Tibial artery (tissue), 4 donors: Measurements from ENCODE around the gene WDR5.

Source experiments
- DNase-seq, 2 donors: peaks; one replicate each; pipeline ENCODE4 v3.0.0-alpha.2; 2019
- H3K27ac ChIP-seq, 2 donors: fragments of 200-600 bp; sonication (generic) in 1 of 2; 1 replicate in 1 of 2; 2 replicates in 1 of 2; pipeline ENCODE4 v1.5.1; 2018 to 2019; ENCODE audit warnings: mild to moderate bottlenecking in 1 of 2
- H3K27me3 ChIP-seq, 2 donors: fragments of 200-600 bp; sonication (generic) in 1 of 2; one replicate each; pipeline versions ENCODE4 v1.5.1 to v1.6.0; 2016 to 2019
- H3K36me3 ChIP-seq, 3 donors: fragments of 200-600 bp; sonication (generic) in 2 of 3; one replicate each; pipeline ENCODE4 v1.5.1; 2016 to 2019; ENCODE audit warnings: mild to moderate bottlenecking in 2 of 3
- H3K4me1 ChIP-seq, 4 donors: fragments of 200-600 bp; sonication (generic) in 2 of 4; 1 replicate in 3 of 4; 2 replicates in 1 of 4; pipeline ENCODE4 v1.5.1; 2016 to 2019
- H3K4me3 ChIP-seq, 2 donors: fragments of 200-600 bp; sonication (generic) in 1 of 2; 1 replicate in 1 of 2; 2 replicates in 1 of 2; pipeline ENCODE4 v1.5.1; 2018 to 2019; ENCODE audit warnings: mild to moderate bottlenecking in 2 of 2
- H3K9me3 ChIP-seq, 3 donors: fragments of 200-600 bp; sonication (generic) in 1 of 3; one replicate each; pipeline ENCODE4 v1.5.1; 2016 to 2019
- intact Hi-C: fragments of 100-400 bp; cut with DNase I; formaldehyde crosslinking; loops from one replicate; pipeline ENCODE4 v1.15.0; 2023; ENCODE audit warnings: low total_unique reads
- TF ChIP-seq, protein P1 (sequence below), 2 experiments: fragments of 200-600 bp in 1 of 2; fragments of 450-650 bp in 1 of 2; IDR thresholded peaks; one replicate each; pipeline ENCODE4 v1.5.1; 2017 to 2019; ENCODE audit warnings: antibody characterized with exemption in 2 of 2, mild to moderate bottlenecking in 1 of 2, moderate library complexity in 1 of 2

WDR5 gene

GRCh38 chr9:134156564-134157377, 20.9 kb downstream of the WDR5 start:
- Histone ChIP-seq H3K4me3 (no peak overlapping the region), H3K27me3 (no peaks in the 10 kb centered on the region), H3K27ac (no peak overlapping the region), H3K9me3 (no peaks in the 10 kb centered on the region), H3K36me3 (peaks cover 68 to 79% (median 74%) of the 10 kb centered on the region in 3 donors), H3K4me1 (no peaks in the 10 kb centered on the region)
- TF ChIP-seq, protein P1, sequence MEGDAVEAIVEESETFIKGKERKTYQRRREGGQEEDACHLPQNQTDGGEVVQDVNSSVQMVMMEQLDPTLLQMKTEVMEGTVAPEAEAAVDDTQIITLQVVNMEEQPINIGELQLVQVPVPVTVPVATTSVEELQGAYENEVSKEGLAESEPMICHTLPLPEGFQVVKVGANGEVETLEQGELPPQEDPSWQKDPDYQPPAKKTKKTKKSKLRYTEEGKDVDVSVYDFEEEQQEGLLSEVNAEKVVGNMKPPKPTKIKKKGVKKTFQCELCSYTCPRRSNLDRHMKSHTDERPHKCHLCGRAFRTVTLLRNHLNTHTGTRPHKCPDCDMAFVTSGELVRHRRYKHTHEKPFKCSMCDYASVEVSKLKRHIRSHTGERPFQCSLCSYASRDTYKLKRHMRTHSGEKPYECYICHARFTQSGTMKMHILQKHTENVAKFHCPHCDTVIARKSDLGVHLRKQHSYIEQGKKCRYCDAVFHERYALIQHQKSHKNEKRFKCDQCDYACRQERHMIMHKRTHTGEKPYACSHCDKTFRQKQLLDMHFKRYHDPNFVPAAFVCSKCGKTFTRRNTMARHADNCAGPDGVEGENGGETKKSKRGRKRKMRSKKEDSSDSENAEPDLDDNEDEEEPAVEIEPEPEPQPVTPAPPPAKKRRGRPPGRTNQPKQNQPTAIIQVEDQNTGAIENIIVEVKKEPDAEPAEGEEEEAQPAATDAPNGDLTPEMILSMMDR (IDR thresholded peaks at IDR 0.05): no peak
- no peak for DNase-seq
- intact Hi-C loops: no loop called here

GRCh38 chr9:134157378-134157885, 21.6 kb downstream of the WDR5 start:
- no peak for DNase-seq
- Histone ChIP-seq H3K9me3 (no peaks in the 10 kb centered on the region), H3K27ac (no peak overlapping the region), H3K4me1 (no peaks in the 10 kb centered on the region), H3K36me3 (peaks cover 61 to 72% (median 67%) of the 10 kb centered on the region in 3 donors), H3K4me3 (no peak overlapping the region), H3K27me3 (no peaks in the 10 kb centered on the region)
- TF ChIP-seq, protein P1 (IDR thresholded peaks at IDR 0.05): no peak
- intact Hi-C loops: no loop called here

DNA sequence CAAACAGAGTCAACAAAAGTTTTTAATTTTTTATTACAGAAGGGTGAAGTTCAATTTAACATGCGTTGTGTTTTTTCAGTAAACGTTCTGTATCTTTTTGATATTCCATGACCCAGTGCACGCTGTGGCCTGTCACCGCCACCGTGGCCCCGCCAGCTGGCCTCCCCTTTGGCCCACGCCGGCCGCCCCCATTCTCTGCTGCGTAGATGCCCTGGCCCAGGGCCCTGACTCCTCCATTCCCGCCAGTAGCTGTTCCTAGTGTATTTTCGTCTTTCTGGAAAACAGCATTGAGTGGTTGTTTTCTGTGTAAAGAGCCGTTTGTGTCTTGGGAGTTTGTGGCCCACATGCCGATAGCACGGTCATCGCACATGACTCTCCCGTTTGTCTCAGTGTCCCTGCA, 22.4 kb downstream of the WDR5 start:
- Histone ChIP-seq H3K27ac (no peak overlapping the region), H3K4me3 (no peak overlapping the region), H3K36me3 (peaks cover 53 to 64% (median 59%) of the 10 kb centered on the region in 3 donors), H3K27me3 (no peaks in the 10 kb centered on the region), H3K4me1 (peaks cover 0 to 7% (median 5%) of the 10 kb centered on the region in 4 donors), H3K9me3 (no peaks in the 10 kb centered on the region)
- no peak for DNase-seq
- intact Hi-C loops: no loop called here
- TF ChIP-seq, protein P1 (IDR thresholded peaks at IDR 0.05): no peak

- Histone ChIP-seq H3K27ac (no peak overlapping the region), H3K4me3 (no peak overlapping the region), H3K9me3 (no peaks in the 10 kb centered on the region), H3K36me3 (peaks cover 48 to 58% (median 53%) of the 10 kb centered on the region in 3 donors), H3K4me1 (peaks cover 0 to 10% (median 8%) of the 10 kb centered on the region in 4 donors), H3K27me3 (no peaks in the 10 kb centered on the region)
- no peak for DNase-seq
- intact Hi-C loops: no loop called here
- TF ChIP-seq, protein P1 (IDR thresholded peaks at IDR 0.05): no peak
These were observed 23.0 kb downstream of the WDR5 start for GRCh38 chr9:134158753-134159392.

DNA sequence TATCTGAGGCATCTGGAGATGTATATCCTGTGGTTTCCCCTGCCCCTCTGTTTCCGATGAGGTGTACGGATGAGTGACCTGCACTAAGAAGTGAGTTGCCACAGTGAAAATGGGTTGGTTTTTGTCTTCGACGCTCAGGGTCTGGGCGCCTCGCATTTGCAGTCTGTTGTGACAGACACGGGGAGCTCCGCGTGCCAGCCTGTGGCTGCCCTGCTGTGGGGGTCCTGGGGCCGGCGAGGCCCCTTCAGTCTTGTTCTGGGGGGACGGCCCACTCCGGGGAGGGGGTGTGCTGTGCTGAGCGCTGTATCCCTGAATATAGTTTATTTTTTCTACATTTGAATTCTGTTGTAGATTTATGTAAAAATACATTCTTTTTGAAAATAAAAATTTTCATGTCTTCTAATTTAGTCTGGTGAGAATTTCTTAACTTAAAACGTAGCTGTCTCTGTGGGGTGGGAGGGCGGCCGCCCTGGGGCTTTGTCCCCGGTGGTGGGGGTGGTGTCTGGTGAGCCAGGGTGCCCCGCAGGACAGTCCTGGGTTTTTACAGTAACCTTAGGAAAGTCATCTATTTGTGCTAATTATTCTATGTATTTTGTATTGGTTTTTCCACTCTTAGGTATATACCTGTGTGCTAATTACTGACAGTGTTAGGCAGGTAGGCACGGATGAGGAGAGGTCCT, 23.8 kb downstream of the WDR5 start:
- DNase-seq: no peak
- peaks cover 0 to 10% (median 8%) of the 10 kb centered on the region in 4 donors for H3K4me1 ChIP-seq
- no peak overlapping the region for H3K27ac ChIP-seq
- H3K9me3 ChIP-seq: no peaks in the 10 kb centered on the region
- peaks cover 40 to 50% (median 45%) of the 10 kb centered on the region in 3 donors for H3K36me3 ChIP-seq
- no peaks in the 10 kb centered on the region for H3K27me3 ChIP-seq
- H3K4me3 ChIP-seq: no peak overlapping the region
- intact Hi-C loops: loop anchor here (5.0 to 10.0 kb wide), 2 partner anchors 92 to 575 kb away; partner anchors contain the start of gene BRD3
- TF ChIP-seq, protein P1 (IDR thresholded peaks at IDR 0.05): no peak
